HTR-8/SVneo (cell line): ENCODE measurements around the gene CD80.
A peak's percentile ranks its signal among the peaks of the same experiment; 100 is the strongest.

Source experiments
- DNase-seq: peaks from one replicate; pipeline ENCODE4 v3.0.0; 2011; ENCODE audit warnings: low spot score, mixed read lengths; ENCODE audit not compliant: insufficient read length
- FAIRE-seq: peaks from 2 replicates; lab custom pipeline; 2011; peaks lifted over from hg19 to GRCh38; lab: Jason Lieb, UNC

Gene CD80

GRCh38 chr3:119550192-119550910, 9.1 kb downstream of the CD80 start:
- DNase-seq = no peak
- FAIRE-seq = no peak

GRCh38 chr3:119548341-119548740, 11.1 kb downstream of the CD80 start:
- DNase-seq = no peak
- FAIRE-seq = no peak

GRCh38 chr3:119547227-119547626, 12.2 kb downstream of the CD80 start:
- DNase-seq (no peak), FAIRE-seq (no peak)

- DNase-seq (no peak), FAIRE-seq (no peak)
These were observed 16.3 kb downstream of the CD80 start for GRCh38 chr3:119543147-119543546.

- DNase-seq (no peak), FAIRE-seq (no peak)
These were observed 17.1 kb downstream of the CD80 start for GRCh38 chr3:119542168-119542767.

- FAIRE-seq = no peak
- no peak for DNase-seq
These were observed 17.9 kb downstream of the CD80 start for GRCh38 chr3:119541547-119541946.

GRCh38 chr3:119538772-119539171, 20.6 kb downstream of the CD80 start:
- no peak for FAIRE-seq
- no peak for DNase-seq

- DNase-seq (no peak), FAIRE-seq (no peak)
These were observed 22.7 kb downstream of the CD80 start for GRCh38 chr3:119536757-119537156.

- no peak for FAIRE-seq
- no peak for DNase-seq
These were observed 25.1 kb downstream of the CD80 start for GRCh38 chr3:119534296-119534695.

- DNase-seq = no peak
- FAIRE-seq = no peak
These were observed 28.3 kb downstream of the CD80 start for GRCh38 chr3:119531151-119531550.

GRCh38 chr3:119530456-119530855, 29.0 kb downstream of the CD80 start:
- DNase-seq = no peak

GRCh38 chr3:119529883-119530282, 29.5 kb downstream of the CD80 start:
- FAIRE-seq (no peak), DNase-seq (no peak)

More at GRCh38 chr3:119530456-119530855, 29.0 kb downstream of the CD80 start:
- FAIRE-seq = peak; percentile 9

- DNase-seq (no peak), FAIRE-seq (no peak)
These were observed 31.7 kb downstream of the CD80 start for GRCh38 chr3:119527714-119528113.

- DNase-seq (no peak), FAIRE-seq (no peak)
These were observed 34.3 kb downstream of the CD80 start for GRCh38 chr3:119524931-119525662.

- DNase-seq (no peak), FAIRE-seq (peak; percentile 40)
These were observed 41.4 kb downstream of the CD80 start for GRCh38 chr3:119518026-119518425.

GRCh38 chr3:119517112-119517511, 42.3 kb downstream of the CD80 start:
- no peak for FAIRE-seq
- DNase-seq = no peak

- DNase-seq (no peak), FAIRE-seq (no peak)
These were observed 44.8 kb downstream of the CD80 start for GRCh38 chr3:119514637-119515036.

- FAIRE-seq (no peak), DNase-seq (no peak)
These were observed 48.7 kb downstream of the CD80 start for GRCh38 chr3:119510690-119511089.

- no peak for DNase-seq
- no peak for FAIRE-seq
These were observed 51.1 kb downstream of the CD80 start for GRCh38 chr3:119508172-119508845.

GRCh38 chr3:119507404-119507803, 52.0 kb downstream of the CD80 start:
- no peak for FAIRE-seq
- no peak for DNase-seq

GRCh38 chr3:119506631-119507030, 52.8 kb downstream of the CD80 start:
- FAIRE-seq = no peak
- DNase-seq = no peak
